ENCODE measurements around the gene AFAP1L2.

The AFAP1L2 gene

GRCh38 chr10:114408112-114408967 is 4.0 kb upstream of the AFAP1L2 start:
- Histone ChIP-seq H3K4me1 (ENCODE audit: low read length) (no peaks in the 10 kb centered on the region), H3K27me3 (ENCODE audit: low read depth, low read length) (no peaks in the 10 kb centered on the region), H3K79me2 (ENCODE audit: low read length) (no peaks in the 10 kb centered on the region), H3K4me2 (ENCODE audit: low read length) (no peak overlapping the region), H3K36me3 (replicated peaks; ENCODE audit: low read depth, low read length) (no peaks in the 10 kb centered on the region), H2AFZ (ENCODE audit: low read depth, low read length) (no peak overlapping the region), H3K27ac (ENCODE audit: low read length) (no peak overlapping the region), H3K4me3 (ENCODE audit: low read length) (no peak overlapping the region), H3K9ac (ENCODE audit: low read length) (no peak overlapping the region), H3K9me3 (ENCODE audit: insufficient read depth, low read length) (no peaks in the 10 kb centered on the region), H4K20me1 (ENCODE audit: insufficient read depth, low read length) (no peaks in the 10 kb centered on the region)
- TF ChIP-seq EZH2phosphoT487 (IDR thresholded peaks at IDR 0.05; ENCODE audit: low read depth): no peak
- TF ChIP-seq, protein P1, sequence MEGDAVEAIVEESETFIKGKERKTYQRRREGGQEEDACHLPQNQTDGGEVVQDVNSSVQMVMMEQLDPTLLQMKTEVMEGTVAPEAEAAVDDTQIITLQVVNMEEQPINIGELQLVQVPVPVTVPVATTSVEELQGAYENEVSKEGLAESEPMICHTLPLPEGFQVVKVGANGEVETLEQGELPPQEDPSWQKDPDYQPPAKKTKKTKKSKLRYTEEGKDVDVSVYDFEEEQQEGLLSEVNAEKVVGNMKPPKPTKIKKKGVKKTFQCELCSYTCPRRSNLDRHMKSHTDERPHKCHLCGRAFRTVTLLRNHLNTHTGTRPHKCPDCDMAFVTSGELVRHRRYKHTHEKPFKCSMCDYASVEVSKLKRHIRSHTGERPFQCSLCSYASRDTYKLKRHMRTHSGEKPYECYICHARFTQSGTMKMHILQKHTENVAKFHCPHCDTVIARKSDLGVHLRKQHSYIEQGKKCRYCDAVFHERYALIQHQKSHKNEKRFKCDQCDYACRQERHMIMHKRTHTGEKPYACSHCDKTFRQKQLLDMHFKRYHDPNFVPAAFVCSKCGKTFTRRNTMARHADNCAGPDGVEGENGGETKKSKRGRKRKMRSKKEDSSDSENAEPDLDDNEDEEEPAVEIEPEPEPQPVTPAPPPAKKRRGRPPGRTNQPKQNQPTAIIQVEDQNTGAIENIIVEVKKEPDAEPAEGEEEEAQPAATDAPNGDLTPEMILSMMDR (IDR thresholded peaks at IDR 0.05; ENCODE audit: low read depth, low read length): no peak

- Histone ChIP-seq H2AFZ (ENCODE audit: low read depth, low read length) (no peak overlapping the region), H3K4me3 (ENCODE audit: low read length) (no peak overlapping the region), H3K36me3 (replicated peaks; ENCODE audit: low read depth, low read length) (no peaks in the 10 kb centered on the region), H3K4me1 (ENCODE audit: low read length) (no peaks in the 10 kb centered on the region), H3K79me2 (ENCODE audit: low read length) (no peaks in the 10 kb centered on the region), H3K27me3 (ENCODE audit: low read depth, low read length) (peaks cover 1% of the 10 kb centered on the region; the same call in 1 of the 2 replicates), H3K4me2 (ENCODE audit: low read length) (no peak overlapping the region), H4K20me1 (ENCODE audit: insufficient read depth, low read length) (no peaks in the 10 kb centered on the region), H3K9me3 (ENCODE audit: insufficient read depth, low read length) (no peaks in the 10 kb centered on the region), H3K9ac (ENCODE audit: low read length) (no peak overlapping the region), H3K27ac (ENCODE audit: low read length) (no peak overlapping the region)
- no peak for TF ChIP-seq EZH2phosphoT487 (IDR thresholded peaks at IDR 0.05; ENCODE audit: low read depth)
- TF ChIP-seq, protein P1 (IDR thresholded peaks at IDR 0.05; ENCODE audit: low read depth, low read length): no peak
Measured at GRCh38 chr10:114406455-114406854, 2.2 kb upstream of the AFAP1L2 start.

- Histone ChIP-seq H3K27me3 (ENCODE audit: low read depth, low read length) (peaks cover 6% of the 10 kb centered on the region; the same call in 1 of the 2 replicates), H3K9ac (ENCODE audit: low read length) (no peak overlapping the region), H3K4me3 (ENCODE audit: low read length) (no peak overlapping the region)
Measured at GRCh38 chr10:114405011-114405350, 679 bp upstream of the AFAP1L2 start.

GRCh38 chr10:114403541-114404161 is 651 bp downstream of the AFAP1L2 start:
- H2AFZ ChIP-seq (ENCODE audit: low read depth, low read length): no peak overlapping the region
- no peak overlapping the region for H3K9ac ChIP-seq (ENCODE audit: low read length)
- no peak overlapping the region for H3K4me3 ChIP-seq (ENCODE audit: low read length)
- TF ChIP-seq EZH2phosphoT487 (IDR thresholded peaks at IDR 0.05; ENCODE audit: low read depth): no peak
- TF ChIP-seq, protein P1 (IDR thresholded peaks at IDR 0.05; ENCODE audit: low read depth, low read length): no peak
- no peaks in the 10 kb centered on the region for H4K20me1 ChIP-seq (ENCODE audit: insufficient read depth, low read length)
- no peaks in the 10 kb centered on the region for H3K36me3 ChIP-seq (replicated peaks; ENCODE audit: low read depth, low read length)
- no peaks in the 10 kb centered on the region for H3K9me3 ChIP-seq (ENCODE audit: insufficient read depth, low read length)
- no peak overlapping the region for H3K4me2 ChIP-seq (ENCODE audit: low read length)
- peaks cover 6% of the 10 kb centered on the region; the same call in 1 of the 2 replicates for H3K27me3 ChIP-seq (ENCODE audit: low read depth, low read length)
- H3K4me1 ChIP-seq (ENCODE audit: low read length): no peaks in the 10 kb centered on the region
- no peaks in the 10 kb centered on the region for H3K79me2 ChIP-seq (ENCODE audit: low read length)
- H3K27ac ChIP-seq (ENCODE audit: low read length): no peak overlapping the region

More at GRCh38 chr10:114405011-114405350, 679 bp upstream of the AFAP1L2 start:
- Histone ChIP-seq H3K9me3 (ENCODE audit: insufficient read depth, low read length) (no peaks in the 10 kb centered on the region), H2AFZ (ENCODE audit: low read depth, low read length) (no peak overlapping the region), H3K4me1 (ENCODE audit: low read length) (no peaks in the 10 kb centered on the region), H3K79me2 (ENCODE audit: low read length) (no peaks in the 10 kb centered on the region), H4K20me1 (ENCODE audit: insufficient read depth, low read length) (no peaks in the 10 kb centered on the region), H3K27ac (ENCODE audit: low read length) (no peak overlapping the region), H3K4me2 (ENCODE audit: low read length) (no peak overlapping the region), H3K36me3 (replicated peaks; ENCODE audit: low read depth, low read length) (no peaks in the 10 kb centered on the region)
- TF ChIP-seq, protein P1 (IDR thresholded peaks at IDR 0.05; ENCODE audit: low read depth, low read length): no peak
- TF ChIP-seq EZH2phosphoT487 (IDR thresholded peaks at IDR 0.05; ENCODE audit: low read depth): no peak
